ENCODE measurements around the gene PLSCR1.
"Not testable (repeated sequence)": the region's sequence is repeated elsewhere in the genome, so short reads cannot be mapped to it uniquely, and the experiment has no call there.

The PLSCR1 gene

DNA sequence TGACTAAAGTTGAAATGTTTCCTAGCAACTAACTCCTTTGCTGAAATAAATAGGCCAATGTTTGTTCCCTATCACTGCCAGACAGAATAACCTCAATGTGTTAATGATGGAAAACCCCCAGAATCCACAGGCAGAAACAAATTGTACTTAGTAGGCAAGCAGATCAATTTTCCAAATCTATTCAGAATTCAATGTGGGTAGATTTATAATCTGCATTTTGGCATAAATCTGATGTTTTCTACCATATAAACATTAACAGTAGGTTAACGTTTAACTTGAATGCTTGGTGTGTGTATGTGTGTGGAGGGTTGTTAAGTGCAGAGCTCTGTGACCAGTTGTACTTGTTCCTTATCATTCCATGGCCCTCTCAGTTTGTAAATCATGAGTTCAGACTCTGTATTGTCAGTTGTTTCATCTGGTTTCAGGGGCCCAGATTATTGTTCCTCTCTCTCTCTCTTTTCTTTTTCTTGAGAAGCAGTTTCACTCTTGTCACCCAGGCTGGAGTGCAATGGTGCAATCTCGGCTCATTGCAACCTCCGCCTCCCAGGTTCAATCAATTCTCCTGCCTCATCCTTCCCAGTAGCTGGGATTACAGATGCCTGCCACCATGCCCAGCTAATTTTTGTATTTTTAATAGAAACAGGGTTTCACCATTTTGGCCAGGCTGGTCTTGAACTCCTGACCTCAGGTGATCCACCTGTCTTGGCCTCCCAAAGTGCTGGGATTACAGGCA, 32.8 kb downstream of the PLSCR1 start:
- DNase-seq, result no peak

DNA sequence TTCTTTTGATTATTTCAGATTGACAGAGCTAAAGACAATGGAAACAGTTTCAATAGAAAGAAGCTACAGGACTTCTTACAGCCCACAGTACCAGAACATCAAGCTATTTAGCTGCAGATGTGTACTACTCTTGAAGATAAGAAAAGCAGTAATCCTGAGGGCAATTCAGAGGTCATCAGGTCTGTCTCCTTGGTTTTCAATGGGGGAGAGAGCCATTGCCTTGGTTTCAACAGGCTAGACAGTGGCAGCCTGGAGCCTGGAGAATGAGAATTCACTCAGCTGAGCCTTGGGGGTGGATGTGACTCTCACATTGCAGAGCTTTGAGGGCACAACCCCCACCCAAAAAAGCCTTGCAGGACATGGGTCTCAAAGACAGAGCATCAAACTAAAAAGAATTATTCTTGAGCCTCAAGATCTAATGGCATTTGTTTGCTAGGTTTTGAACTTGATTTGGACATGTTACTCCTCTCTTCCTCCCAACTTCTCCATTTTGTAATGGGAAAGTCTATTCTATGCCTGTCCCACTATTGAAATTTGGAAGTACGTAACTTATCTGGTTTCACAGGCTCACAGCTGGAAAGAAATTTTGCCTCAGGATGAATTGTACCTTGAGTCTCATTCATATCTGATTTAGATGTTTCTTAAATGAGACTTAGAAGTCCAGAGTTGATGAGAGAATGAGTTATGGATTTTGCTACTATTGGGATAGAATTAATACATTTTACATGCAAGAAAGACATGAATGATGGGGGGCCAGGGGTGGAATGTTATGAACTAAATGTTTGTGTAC, 36.9 kb downstream of the PLSCR1 start:
- no peak for DNase-seq

DNA sequence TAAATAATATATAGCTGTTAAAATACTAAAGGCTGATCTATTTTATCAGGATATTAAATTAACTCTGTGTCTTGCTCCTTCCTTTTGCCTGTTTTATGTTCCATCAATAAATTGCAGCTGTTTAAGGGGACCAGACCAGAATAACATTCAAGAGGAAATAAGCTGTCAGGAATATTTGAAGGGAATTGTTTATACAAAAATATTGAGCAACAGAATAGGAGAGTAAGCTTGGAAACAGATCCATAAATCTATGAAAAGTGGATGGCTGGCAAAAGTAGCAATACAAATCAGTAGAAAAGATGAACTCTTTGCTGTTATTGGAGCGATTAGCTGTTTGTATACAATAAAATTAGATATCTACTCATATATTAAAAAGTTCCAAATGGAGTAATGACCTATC, 38.9 kb downstream of the PLSCR1 start:
- no peak for DNase-seq

DNA sequence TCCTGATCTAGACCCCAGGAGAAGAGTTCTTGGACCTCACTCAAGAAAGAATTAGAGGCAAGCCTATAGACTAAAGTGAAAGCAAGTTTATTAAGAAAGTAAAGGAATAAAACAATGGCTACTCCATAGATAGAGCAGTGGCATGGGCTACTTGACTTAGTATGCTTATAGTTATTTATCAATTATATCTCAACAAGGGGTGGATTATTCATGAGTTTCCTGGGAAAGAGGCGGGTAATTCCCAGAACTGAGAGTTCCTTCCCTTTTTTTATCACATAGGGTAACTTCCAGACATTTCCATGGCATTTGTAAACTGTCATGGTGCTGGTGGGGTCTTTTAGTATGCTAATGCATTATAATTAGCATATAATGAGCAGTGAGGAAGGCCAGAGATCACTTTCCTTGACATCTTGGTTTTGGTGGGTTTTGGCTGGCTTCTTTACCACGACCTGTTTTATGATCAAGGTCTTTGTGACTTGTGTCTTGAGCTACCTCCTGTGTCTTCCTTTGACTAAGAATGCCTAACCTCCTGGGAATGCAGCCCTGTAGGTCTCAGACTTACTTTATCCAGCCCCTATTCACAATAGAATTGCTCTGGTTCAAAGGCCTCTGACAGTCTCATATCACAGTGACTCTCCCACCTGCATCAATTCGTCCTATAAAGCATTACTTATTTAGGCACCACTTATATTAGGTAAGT, 39.8 kb downstream of the PLSCR1 start:
- no peak for DNase-seq

DNA sequence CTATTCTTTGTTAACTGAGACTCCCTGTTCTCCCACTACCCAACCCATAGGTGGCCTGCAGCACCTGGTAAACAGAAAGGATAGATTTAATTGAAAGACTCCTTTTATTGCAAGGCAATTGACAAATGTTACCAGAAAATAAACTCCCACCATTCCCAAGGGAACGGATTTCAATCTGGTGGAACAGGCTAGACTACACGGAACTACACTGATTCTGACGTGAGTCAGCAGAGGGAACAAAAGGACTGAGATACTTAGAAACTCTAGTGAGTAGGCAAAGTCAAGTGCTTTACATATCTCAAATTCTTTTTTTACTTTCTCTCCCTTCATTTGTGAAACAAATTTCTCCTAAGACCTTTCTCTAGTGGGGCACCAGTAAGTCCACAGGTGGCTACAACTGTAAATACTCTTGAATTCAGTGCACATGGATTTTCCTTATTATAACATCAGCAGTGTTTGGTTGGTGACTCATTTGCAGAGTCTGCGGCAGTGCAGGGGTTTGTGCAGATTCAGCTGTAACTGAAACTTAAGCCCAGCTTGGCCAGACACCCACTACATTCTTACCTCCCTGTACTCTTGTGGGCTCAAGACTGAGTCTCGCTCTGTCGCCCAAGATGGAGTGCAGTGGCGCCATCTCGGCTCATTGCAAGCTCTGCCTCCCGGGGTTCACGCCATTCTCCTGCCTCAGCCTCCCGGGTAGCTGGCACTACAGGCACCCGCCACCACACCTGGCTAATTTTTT, 40.8 kb downstream of the PLSCR1 start:
- DNase-seq, result no peak

DNA sequence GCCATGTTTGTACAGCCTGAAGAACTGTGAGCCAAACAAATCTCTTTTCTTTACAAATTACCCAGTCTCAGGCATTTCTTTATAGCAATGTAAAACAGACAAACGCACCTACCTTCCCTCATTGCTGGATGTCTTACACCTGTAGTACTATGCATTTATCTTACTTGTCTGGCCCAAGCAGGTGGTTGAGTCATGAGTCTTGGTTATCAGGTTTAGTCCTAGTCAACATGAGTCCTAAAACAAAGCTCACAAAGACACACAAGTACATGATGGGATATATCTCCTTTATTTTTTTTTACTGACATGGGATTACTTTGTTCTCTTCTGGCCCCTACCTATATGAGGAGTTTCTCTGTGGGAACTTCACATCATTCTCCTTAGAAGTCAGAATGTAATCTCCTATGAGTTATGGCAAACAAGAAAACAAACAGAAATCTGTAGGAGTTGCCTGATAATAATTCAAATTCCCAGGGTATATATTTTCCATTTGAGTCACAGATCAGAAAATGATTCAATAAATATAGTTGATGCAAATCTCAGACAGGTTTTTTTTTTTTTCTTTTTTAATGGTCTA, 41.4 kb downstream of the PLSCR1 start:
- no peak for DNase-seq

DNA sequence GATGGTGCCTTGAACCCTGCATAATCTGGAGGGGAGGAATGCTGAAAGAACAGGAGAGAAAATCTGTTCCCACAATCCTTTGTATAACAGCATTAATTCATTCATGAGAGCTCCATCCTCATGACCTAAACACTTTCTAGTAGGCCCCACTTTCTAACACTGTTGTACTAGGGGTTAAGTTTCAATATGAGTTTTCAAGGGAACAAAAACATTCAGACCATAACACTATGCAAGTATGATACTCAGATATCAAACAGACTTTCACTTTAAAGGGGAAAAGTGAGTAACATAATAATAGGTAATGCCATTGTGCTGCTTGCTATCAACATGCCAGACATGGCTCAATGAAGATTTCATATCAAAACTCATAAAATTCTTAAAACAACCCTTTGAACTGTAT, 42.7 kb downstream of the PLSCR1 start:
- DNase-seq, result no peak

DNA sequence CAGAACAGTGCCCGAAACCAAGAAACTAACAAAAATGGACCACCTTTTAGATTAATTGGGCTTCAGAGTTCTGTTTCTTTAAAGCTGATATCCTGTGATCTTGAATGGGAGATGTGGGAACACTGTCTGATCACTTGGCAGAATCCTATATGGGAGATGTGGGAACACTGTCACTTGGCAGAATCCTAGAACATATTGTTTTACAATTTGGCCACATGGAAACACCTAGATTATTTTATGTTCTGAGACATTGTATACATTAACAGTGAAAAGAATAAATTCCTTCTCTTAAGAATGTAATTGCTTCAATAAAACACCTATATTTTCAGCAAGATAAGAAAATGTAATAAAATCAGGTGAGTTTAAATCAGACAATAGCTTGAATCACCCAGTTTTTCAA, 44.7 kb downstream of the PLSCR1 start:
- DNase-seq, result no peak

DNA sequence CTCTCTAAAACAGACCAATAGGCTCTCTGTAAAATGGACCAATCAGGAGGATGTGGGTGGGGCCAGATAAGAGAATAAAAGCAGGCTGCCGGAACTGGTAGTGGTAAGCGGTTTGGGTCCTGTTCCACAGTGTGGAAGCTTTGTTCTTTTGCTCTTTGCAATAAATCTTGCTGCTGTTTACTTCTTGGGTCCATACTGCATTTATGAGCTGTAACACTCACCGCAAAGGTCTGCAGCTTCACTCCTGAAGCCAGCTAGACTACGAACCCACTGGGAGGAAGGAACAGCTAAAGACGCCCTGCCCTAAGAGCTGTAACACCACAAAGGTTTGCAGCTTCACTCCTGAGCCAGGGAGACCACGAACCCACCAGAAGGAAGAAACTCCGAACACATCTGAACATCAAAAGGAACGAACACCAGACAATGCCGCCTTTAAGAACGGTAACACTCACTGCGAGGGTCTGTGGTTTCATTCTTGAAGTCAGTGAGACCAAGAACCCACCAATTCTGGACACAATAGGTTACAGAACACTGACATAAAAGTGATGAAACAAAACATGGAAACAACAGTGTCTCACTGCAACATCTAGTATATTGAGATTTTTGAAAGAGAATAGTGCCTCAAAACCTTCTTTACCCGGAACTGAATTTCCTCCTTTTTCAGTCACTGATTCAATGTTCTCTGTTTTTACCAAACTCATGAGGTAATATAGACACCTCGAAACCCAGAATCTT, 46.2 kb downstream of the PLSCR1 start:
- no peak for DNase-seq

DNA sequence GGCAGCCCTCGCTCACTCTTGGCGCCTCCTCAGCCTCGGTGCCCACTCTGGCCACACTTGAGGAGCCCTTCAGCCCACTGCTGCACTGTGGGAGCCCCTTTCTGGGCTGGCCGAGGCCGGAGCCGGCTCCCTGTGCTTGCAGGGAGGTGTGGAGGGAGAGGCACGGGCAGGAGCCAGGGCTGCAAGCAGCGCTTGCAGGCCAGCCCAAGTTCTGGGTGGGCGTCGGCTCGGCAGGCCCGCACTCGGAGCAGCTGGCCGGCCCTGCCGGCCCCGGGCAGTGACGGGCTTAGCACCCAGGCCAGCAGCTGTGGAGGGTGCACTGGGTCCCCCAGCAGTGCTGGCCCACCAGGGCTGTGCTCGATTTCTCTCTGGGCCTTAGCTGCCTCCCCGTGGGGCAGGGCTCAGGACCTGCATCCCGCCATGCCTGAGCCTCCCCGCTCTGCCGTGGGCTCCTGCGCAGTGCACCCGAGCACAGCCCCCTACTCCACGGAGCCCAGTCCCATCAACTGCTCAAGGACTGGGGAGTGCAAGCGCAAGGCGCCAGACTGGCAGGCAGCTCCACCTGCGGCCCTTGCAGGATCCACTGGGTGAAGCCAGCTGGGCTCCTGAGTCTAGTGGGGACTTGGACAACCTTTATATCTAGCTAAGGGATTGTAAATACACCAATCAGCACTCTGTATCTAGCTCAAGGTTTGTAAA, 47.1 kb downstream of the PLSCR1 start:
- DNase-seq, result not testable (repeated sequence)

DNA sequence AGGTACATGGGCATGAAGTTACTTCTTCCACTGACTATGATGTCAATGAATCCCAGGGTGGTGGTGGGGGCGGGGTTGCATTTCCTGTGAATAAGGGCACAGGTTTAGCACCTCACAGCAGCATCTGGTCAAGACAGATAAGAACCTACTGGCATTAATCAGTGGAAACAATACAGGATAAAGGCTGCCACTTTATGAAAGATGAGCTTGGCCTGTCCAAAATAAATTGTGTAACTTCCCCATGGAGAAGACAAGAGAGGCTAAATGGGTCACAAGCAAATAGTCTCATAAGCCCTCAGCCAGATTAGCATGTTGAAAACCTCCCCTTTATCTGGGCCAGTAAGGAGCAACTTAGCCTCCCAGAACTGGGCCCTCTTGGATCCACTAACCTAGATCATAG, 47.7 kb downstream of the PLSCR1 start:
- DNase-seq, result no peak

DNA sequence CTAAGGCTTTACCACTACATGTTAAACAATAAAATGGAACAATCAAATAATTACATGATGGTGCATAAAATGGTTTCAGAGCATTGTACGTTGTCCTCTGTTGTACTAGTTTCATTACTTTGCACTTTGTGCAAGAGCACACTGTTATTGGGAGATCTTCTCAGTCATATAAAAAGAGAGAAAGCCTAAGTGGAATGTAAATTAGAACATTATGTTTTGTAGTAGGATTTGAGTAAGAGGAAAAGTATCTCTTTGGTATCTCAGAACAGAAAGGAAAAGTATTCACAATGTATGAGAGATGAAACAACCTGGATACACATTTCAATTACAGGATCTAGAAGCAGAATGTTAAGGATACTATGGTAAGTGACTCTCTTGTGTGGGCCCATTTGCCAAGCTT, 48.2 kb downstream of the PLSCR1 start:
- DNase-seq, result no peak

DNA sequence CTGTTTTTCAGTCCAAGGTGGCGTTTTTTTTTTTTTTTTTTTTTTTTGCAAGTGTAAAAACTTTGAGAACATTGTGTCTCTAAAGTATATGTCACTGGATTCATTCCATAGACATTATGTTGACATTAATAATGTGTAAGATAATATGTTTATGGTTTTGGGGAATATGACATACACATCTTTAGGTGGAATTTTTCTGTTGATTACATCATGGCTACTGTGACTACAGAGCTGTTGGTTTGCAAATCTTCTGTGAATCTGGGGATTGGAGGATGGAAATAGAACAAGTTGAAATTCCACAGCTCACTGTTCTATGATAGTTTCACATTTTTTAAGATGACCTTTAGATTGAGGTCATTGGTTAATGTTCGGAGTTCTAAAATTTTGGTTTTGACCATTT, 50.6 kb downstream of the PLSCR1 start:
- DNase-seq, result no peak

DNA sequence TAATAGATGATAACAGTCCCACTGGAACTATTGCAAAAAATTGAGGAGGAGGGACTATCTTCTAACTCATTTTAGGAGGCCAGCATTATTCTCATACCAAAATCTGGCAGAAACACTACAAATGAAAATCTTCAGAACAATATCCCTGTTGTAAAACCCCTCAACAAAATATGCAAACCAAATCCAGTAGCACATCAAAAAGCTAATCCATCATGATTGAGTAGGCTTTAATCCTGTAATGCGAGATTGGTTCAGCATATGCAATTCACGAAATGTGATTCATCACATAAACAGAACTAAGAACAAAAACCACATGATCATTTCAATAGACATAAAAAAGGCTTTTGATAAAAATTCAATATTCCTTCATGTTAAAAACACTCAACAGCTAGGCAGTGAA, 51.2 kb downstream of the PLSCR1 start:
- DNase-seq, result no peak

DNA sequence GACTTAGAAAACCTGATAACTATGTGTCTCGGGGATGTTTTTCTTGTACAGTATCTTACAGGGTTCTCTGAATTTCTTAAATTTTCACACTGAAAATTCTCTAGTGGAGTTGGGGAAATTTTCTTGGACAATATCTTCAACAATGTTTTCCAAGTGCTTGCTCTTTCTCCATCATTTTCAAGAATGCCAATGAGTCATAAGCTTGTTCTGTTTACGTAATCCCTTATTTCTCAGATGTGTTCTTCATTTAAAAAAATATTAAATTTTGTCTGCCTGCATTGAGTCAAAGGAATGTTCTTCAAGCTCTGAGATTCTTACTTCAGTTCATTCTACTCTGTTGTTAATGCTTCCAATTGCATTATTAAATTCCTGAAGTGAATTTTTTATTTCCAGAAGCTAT, 53.1 kb downstream of the PLSCR1 start:
- no peak for DNase-seq

DNA sequence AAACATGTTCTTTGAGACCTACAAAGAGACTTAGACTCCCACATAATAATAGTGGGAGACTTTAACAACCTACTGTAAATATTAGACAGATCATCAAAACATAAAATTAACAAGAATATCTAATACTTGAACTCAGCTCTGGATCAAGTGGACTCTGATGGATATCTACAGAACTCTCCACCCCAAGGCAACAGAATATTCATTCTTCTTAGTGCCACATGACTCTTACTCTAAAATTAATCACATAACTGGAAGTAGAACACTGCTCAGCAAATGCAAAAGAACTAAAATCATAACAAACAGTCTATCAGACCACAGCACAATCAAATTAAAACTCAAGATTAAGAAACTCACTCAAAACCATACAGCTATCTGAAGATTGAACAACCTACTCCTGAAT, 59.1 kb downstream of the PLSCR1 start:
- no peak for DNase-seq

DNA sequence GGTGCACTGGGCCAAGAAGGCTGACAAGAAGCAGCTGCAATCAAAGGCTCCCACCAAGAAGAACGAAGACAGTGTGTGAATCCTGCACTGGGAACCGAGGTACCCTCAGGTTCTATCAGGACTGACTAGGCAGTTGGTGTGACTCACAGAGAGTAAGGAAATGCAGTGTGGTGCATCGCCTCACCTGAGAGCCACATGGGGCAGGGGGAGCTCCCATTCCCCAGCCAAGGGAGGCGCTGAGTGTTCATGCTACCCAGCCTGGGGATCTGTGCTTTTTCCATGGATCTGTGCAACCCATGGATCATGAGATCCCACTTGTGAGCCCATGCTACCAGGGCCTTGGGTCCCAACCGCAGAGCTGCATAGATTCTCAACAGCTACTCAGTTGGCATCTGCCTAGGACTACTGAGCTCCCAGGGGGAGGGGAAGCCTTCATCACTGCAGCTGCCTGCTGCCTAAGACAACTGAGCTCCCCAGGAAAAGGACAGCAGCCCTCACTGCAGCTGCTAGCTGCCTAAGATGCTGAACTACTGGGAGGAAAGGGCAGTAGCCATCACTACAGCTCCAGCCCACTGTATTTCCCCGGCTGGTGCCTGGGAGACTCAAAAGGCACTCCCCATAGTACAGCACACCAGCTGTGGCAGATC, 68.2 kb downstream of the PLSCR1 start:
- DNase-seq, result no peak

DNA sequence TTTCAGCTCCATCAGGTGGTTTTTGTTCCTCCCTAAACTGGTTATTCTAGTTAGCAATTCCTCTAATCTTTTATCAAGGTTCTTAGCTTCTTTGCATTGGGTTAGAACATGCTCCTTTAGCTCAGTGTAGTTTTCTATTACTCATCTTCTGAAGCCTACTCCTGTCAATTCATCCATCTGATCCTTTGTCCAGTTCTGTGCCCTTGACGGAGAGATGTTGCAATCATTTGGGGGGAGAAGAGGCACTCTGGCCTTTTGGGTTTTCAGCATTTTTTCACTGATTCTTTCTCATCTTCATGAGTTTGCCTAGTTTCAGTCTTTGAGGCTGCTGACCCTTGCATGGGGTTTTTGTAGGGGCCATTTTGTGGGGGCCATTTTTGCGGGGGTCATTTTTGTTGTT, 69.4 kb downstream of the PLSCR1 start:
- DNase-seq, result not testable (repeated sequence)

DNA sequence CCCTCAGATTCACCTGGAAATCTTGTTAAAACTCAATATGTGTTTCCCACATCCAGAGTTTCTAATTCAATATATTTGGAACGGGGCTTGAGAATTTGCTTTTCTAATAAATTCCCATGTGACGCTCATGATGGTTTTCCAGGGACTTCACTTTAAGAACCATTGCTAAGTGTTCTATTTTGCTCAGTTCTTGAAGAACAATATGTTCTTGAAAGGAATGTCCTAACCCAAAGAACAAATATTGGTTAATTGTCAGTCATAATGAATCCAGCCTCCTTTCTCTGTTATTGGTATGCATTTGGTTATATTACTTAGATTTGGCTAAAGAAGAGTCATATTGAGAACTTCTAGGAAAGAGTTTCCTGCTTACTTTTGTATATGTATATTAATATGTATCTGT, 70.7 kb downstream of the PLSCR1 start:
- DNase-seq, result no peak

DNA sequence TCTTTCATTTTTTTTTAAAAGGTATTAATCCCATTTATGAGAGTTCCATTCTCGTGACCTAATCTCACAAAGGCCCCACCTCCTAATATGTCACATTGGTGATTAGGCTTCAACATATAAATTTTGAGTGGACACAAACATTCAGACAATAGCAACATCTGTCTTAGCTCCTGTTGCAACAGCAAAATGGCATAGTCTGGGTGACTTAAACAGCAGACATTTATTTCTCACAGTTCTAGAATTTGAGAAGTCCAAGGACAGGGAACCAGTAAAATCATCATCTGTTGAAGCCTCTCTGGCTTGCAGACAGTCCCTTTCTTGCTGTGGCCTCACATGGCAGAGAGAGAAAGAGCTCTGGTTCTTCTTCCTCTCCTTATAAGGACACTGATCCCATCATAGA, 71.8 kb downstream of the PLSCR1 start:
- DNase-seq, result no peak

DNA sequence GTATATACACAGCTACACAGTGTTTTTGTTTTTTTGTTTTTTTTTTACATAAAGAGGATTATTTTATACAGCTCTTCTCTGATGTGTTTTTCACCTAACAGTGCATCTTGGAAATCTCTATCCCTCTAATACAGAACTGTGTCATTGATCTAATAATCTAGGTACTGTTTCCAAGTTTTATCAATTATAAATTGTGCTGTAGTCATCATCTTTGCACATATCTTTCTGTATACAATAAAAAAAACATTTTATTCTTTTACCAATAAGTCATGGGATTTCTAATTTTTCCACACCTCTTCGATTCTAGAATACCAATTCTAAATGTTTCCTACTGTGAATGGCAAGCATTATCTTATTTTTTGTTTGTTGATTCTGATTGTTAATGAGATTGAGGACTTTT, 73.4 kb downstream of the PLSCR1 start:
- DNase-seq, result no peak

Measured in activated T-cell treated with anti-CD3 and anti-CD28 coated beads for 4 hours (primary cell).